SK-N-SH (cell line): ENCODE measurements around the gene CPNE8. TPM values are rescaled to one million over a fixed set of nuclear protein-coding genes. Genes with fewer than 3 reads are reported as not detected.

Experiments used
- CTCF ChIA-PET: fragments of 300-600, 350-600 bp; formaldehyde crosslinking; extraction: SDS; loops from one replicate; lab custom pipeline; 2021; lab: Yijun Ruan, JAX
- POLR2A ChIA-PET: fragments of 350-600 bp; sonication (Branson Sonifier 250); formaldehyde crosslinking; extraction: SDS; loops from one replicate; lab custom pipeline; 2020; ENCODE audit warnings: antibody characterized with exemption, inconsistent platforms; lab: Yijun Ruan, JAX
- DNase-seq: peaks from one replicate; pipeline ENCODE4 v3.0.0; 2012
- H2AFZ ChIP-seq: fragments of 200-600 bp; sonication (generic); 2 replicates; pipeline ENCODE4 v1.8.1; 2016; ENCODE audit warnings: antibody characterized with exemption, mild to moderate bottlenecking, low read depth
- H3F3A ChIP-seq: fragments of 200-600 bp; sonication (generic); replicated peaks from 2 replicates; pipeline ENCODE3; 2016; ENCODE audit warnings: antibody characterized with exemption, mild to moderate bottlenecking; ENCODE audit not compliant: insufficient read depth
- H3K27ac ChIP-seq, 2 experiments: fragments of 200-500 bp in 1 of 2; fragments of 200-600 bp in 1 of 2; sonication (Bioruptor generic) in 1 of 2; sonication (generic), shearing (Covaris generic) in 1 of 2; 2 replicates each; pipeline versions ENCODE4 v1.5.1 to v1.6.1; 2014 to 2016; ENCODE audit warnings: low read depth in 2 of 2, inconsistent platforms in 1 of 2, low read length in 1 of 2, mild to moderate bottlenecking in 1 of 2, mixed read lengths in 1 of 2
- H3K27me3 ChIP-seq: fragments of 200-600 bp; sonication (generic), shearing (Covaris generic); 2 replicates; pipeline ENCODE4 v1.6.1; 2016; ENCODE audit warnings: mixed run types; ENCODE audit not compliant: insufficient read depth
- H3K36me3 ChIP-seq, 2 experiments: fragments of 200-500 bp in 1 of 2; fragments of 200-600 bp in 1 of 2; sonication (Bioruptor generic) in 1 of 2; sonication (generic) in 1 of 2; replicated peaks in 1 of 2; 2 replicates each; pipeline versions ENCODE3 to v1.5.1; 2014 to 2016; ENCODE audit warnings: low read length in 1 of 2, mild to moderate bottlenecking in 1 of 2; ENCODE audit not compliant: insufficient read depth in 2 of 2, control insufficient read depth in 1 of 2
- H3K4me1 ChIP-seq, 2 experiments: fragments of 200-500 bp in 1 of 2; fragments of 200-600 bp in 1 of 2; sonication (Bioruptor generic) in 1 of 2; sonication (generic), shearing (Covaris generic) in 1 of 2; 2 replicates each; pipeline versions ENCODE4 v1.5.1 to v1.6.1; 2014 to 2016; ENCODE audit warnings: low read depth in 1 of 2, low read length in 1 of 2, mixed run types in 1 of 2; ENCODE audit not compliant: insufficient read depth in 2 of 2, control insufficient read depth in 1 of 2
- H3K4me2 ChIP-seq: fragments of 200-600 bp; sonication (generic), shearing (Covaris generic); 2 replicates; pipeline ENCODE4 v1.6.1; 2017; ENCODE audit warnings: mixed run types
- H3K4me3 ChIP-seq, 2 experiments: fragments of 200-500 bp in 1 of 2; fragments of 200-600 bp in 1 of 2; sonication (Bioruptor generic) in 1 of 2; sonication (generic), shearing (Covaris generic) in 1 of 2; 2 replicates each; pipeline versions ENCODE4 v1.5.1 to v1.8.1; 2014 to 2016; ENCODE audit warnings: low read depth in 2 of 2, inconsistent platforms in 1 of 2, low read length in 1 of 2, mild to moderate bottlenecking in 1 of 2, mixed read lengths in 1 of 2, moderate library complexity in 1 of 2
- H3K79me2 ChIP-seq: fragments of 200-600 bp; sonication (generic); 2 replicates; pipeline ENCODE4 v1.8.1; 2017; ENCODE audit warnings: mild to moderate bottlenecking; ENCODE audit not compliant: insufficient read depth
- H3K9ac ChIP-seq: fragments of 200-600 bp; sonication (generic); 2 replicates; pipeline ENCODE4 v1.6.1; 2017; ENCODE audit warnings: mixed run types
- H3K9me2 ChIP-seq: fragments of 200-600 bp; sonication (generic); 2 replicates; pipeline ENCODE4 v1.6.1; 2017; ENCODE audit warnings: mixed run types
- H3K9me3 ChIP-seq: fragments of 200-600 bp; sonication (generic); 2 replicates; pipeline ENCODE4 v1.6.1; 2017; ENCODE audit warnings: mixed run types, mild to moderate bottlenecking, moderate library complexity
- H4K20me1 ChIP-seq: fragments of 200-600 bp; sonication (generic); 2 replicates; pipeline ENCODE4 v1.6.1; 2017; ENCODE audit warnings: mild to moderate bottlenecking, mixed run types; ENCODE audit not compliant: insufficient read depth
- ELF1 ChIP-seq: IDR thresholded peaks from 2 replicates; pipeline ENCODE4 v1.4.0; 2012
- EZH2phosphoT487 ChIP-seq: fragments of 200-600 bp; sonication (generic); IDR thresholded peaks from 2 replicates; pipeline ENCODE4 v1.6.1; 2017; ENCODE audit warnings: low read depth, mixed run types, mild to moderate bottlenecking, antibody characterized with exemption, moderate library complexity, borderline replicate concordance
- FOSL2 ChIP-seq: IDR thresholded peaks from 2 replicates; pipeline ENCODE4 v1.4.0; 2012; ENCODE audit warnings: low read depth, mild to moderate bottlenecking, moderate library complexity, borderline replicate concordance
- FOXJ3 ChIP-seq: sonication (generic); formaldehyde crosslinking; IDR thresholded peaks from 2 replicates; pipeline ENCODE4 v1.5.1; 2020; ENCODE audit warnings: mild to moderate bottlenecking, missing genetic modification reagents
- FOXM1 ChIP-seq: IDR thresholded peaks from 2 replicates; pipeline ENCODE4 v1.4.0; 2012; ENCODE audit warnings: low read depth, mild to moderate bottlenecking
- GABPA ChIP-seq: IDR thresholded peaks from 2 replicates; pipeline ENCODE4 v1.4.0; 2012; ENCODE audit warnings: low read depth, mild to moderate bottlenecking
- GATA2 ChIP-seq: sonication (generic); formaldehyde crosslinking; IDR thresholded peaks from 2 replicates; pipeline ENCODE4 v1.5.0; 2020; ENCODE audit warnings: mild to moderate bottlenecking, missing genetic modification reagents
- IRF3 ChIP-seq: fragments of 150-350 bp; IDR thresholded peaks from 2 replicates; pipeline ENCODE4 v1.6.1; 2016; ENCODE audit warnings: mild to moderate bottlenecking, low read depth, low read length
- MEF2A ChIP-seq: IDR thresholded peaks from 2 replicates; pipeline ENCODE4 v1.4.0; 2012; ENCODE audit warnings: low read depth, borderline replicate concordance
- MXI1 ChIP-seq: IDR thresholded peaks from 2 replicates; pipeline ENCODE4 v1.6.1; 2012; ENCODE audit warnings: mild to moderate bottlenecking, low read depth, low read length, improper control_type of control experiment
- RCOR1 ChIP-seq: fragments of 150-350 bp; IDR thresholded peaks from 2 replicates; pipeline ENCODE4 v1.6.1; 2017; ENCODE audit warnings: antibody characterized with exemption, low read length
- RFX5 ChIP-seq: IDR thresholded peaks from 2 replicates; pipeline ENCODE4 v1.6.1; 2012; ENCODE audit warnings: mild to moderate bottlenecking, improper control_type of control experiment, low read length
- RXRA ChIP-seq: IDR thresholded peaks from 2 replicates; pipeline ENCODE4 v1.4.0; 2012; ENCODE audit warnings: low read depth, mild to moderate bottlenecking, borderline replicate concordance
- SIN3A ChIP-seq: IDR thresholded peaks from 2 replicates; pipeline ENCODE4 v1.6.1; 2012; ENCODE audit warnings: low read depth, mild to moderate bottlenecking, low read length, moderate library complexity, borderline replicate concordance
- TCF12 ChIP-seq: IDR thresholded peaks from 2 replicates; pipeline ENCODE4 v1.4.0; 2012
- TEAD4 ChIP-seq: IDR thresholded peaks from 2 replicates; pipeline ENCODE4 v1.4.0; 2012; ENCODE audit warnings: mild to moderate bottlenecking, borderline replicate concordance; ENCODE audit not compliant: insufficient read depth
- USF1 ChIP-seq: IDR thresholded peaks from 2 replicates; pipeline ENCODE4 v1.4.0; 2012; ENCODE audit warnings: low read depth, borderline replicate concordance
- YY1 ChIP-seq: IDR thresholded peaks from 2 replicates; pipeline ENCODE4 v1.4.0; 2012; ENCODE audit warnings: low read depth, mild to moderate bottlenecking
- polyA plus RNA-seq, 3 experiments: library from polyadenylated mRNA; depleted of rRNA; stranded (reverse); fragments of >200 nt; gene quantifications; 2 replicates each; pipeline ENCODE4 v1.2.3, GENCODE V29; 2012
- TF ChIP-seq, protein P1 (sequence below): IDR thresholded peaks from 2 replicates; pipeline ENCODE4 v1.4.0; 2012; ENCODE audit warnings: low read depth, borderline replicate concordance
- TF ChIP-seq, protein P2 (sequence below): IDR thresholded peaks from 2 replicates; pipeline ENCODE4 v1.6.1; 2012; ENCODE audit warnings: mild to moderate bottlenecking, low read depth, low read length, moderate library complexity
- TF ChIP-seq, protein P3 (sequence below): IDR thresholded peaks from 2 replicates; pipeline ENCODE4; 2012

CPNE8 gene
- polyA plus RNA-seq, 1 of the 3 experiments (the other 2 are of a cell fraction): not detected

- no peak for TF ChIP-seq USF1
- no peak for TF ChIP-seq EZH2phosphoT487
- TF ChIP-seq GABPA: no peak
- no peak for TF ChIP-seq FOXM1
Observed at GRCh38 chr12:38711054-38711453, 194.3 kb downstream of the CPNE8 start (continued).

- Histone ChIP-seq H3K4me3 (no peak overlapping the region), H3K4me1 (peaks cover 0 to 2% of the 10 kb centered on the region in 2 experiments; a peak in 1 of 4 replicates), H3K9me3 (no peaks in the 10 kb centered on the region), H3K79me2 (no peaks in the 10 kb centered on the region), H3F3A (no peaks in the 10 kb centered on the region), H3K27me3 (no peaks in the 10 kb centered on the region), H3K9me2 (no peaks in the 10 kb centered on the region), H3K9ac (no peak overlapping the region)
- POLR2A ChIA-PET: no interaction called here
- no peak for DNase-seq
- TF ChIP-seq FOSL2 (no peak), MXI1 (no peak), FOXJ3 (no peak), IRF3 (no peak), TCF12 (no peak), USF1 (no peak), ELF1 (no peak), TEAD4 (no peak), MEF2A (no peak), YY1 (no peak), GATA2 (CRISPR knock-in tag) (no peak), RCOR1 (no peak), SIN3A (no peak), RXRA (no peak), RFX5 (no peak), EZH2phosphoT487 (no peak)
- TF ChIP-seq, protein P1, sequence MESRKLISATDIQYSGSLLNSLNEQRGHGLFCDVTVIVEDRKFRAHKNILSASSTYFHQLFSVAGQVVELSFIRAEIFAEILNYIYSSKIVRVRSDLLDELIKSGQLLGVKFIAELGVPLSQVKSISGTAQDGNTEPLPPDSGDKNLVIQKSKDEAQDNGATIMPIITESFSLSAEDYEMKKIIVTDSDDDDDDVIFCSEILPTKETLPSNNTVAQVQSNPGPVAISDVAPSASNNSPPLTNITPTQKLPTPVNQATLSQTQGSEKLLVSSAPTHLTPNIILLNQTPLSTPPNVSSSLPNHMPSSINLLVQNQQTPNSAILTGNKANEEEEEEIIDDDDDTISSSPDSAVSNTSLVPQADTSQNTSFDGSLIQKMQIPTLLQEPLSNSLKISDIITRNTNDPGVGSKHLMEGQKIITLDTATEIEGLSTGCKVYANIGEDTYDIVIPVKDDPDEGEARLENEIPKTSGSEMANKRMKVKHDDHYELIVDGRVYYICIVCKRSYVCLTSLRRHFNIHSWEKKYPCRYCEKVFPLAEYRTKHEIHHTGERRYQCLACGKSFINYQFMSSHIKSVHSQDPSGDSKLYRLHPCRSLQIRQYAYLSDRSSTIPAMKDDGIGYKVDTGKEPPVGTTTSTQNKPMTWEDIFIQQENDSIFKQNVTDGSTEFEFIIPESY: no peak
- TF ChIP-seq, protein P2, sequence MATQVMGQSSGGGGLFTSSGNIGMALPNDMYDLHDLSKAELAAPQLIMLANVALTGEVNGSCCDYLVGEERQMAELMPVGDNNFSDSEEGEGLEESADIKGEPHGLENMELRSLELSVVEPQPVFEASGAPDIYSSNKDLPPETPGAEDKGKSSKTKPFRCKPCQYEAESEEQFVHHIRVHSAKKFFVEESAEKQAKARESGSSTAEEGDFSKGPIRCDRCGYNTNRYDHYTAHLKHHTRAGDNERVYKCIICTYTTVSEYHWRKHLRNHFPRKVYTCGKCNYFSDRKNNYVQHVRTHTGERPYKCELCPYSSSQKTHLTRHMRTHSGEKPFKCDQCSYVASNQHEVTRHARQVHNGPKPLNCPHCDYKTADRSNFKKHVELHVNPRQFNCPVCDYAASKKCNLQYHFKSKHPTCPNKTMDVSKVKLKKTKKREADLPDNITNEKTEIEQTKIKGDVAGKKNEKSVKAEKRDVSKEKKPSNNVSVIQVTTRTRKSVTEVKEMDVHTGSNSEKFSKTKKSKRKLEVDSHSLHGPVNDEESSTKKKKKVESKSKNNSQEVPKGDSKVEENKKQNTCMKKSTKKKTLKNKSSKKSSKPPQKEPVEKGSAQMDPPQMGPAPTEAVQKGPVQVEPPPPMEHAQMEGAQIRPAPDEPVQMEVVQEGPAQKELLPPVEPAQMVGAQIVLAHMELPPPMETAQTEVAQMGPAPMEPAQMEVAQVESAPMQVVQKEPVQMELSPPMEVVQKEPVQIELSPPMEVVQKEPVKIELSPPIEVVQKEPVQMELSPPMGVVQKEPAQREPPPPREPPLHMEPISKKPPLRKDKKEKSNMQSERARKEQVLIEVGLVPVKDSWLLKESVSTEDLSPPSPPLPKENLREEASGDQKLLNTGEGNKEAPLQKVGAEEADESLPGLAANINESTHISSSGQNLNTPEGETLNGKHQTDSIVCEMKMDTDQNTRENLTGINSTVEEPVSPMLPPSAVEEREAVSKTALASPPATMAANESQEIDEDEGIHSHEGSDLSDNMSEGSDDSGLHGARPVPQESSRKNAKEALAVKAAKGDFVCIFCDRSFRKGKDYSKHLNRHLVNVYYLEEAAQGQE: no peak
- TF ChIP-seq, protein P3, sequence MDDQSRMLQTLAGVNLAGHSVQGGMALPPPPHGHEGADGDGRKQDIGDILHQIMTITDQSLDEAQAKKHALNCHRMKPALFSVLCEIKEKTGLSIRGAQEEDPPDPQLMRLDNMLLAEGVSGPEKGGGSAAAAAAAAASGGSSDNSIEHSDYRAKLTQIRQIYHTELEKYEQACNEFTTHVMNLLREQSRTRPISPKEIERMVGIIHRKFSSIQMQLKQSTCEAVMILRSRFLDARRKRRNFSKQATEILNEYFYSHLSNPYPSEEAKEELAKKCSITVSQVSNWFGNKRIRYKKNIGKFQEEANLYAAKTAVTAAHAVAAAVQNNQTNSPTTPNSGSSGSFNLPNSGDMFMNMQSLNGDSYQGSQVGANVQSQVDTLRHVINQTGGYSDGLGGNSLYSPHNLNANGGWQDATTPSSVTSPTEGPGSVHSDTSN: no peak
- TF ChIP-seq, all 33 proteins: peak for 0
- no peak overlapping the region for H2AFZ ChIP-seq
- H4K20me1 ChIP-seq: no peaks in the 10 kb centered on the region
- no peak overlapping the region for H3K4me2 ChIP-seq
- CTCF ChIA-PET: no interaction called here
- no peaks in the 10 kb centered on the region for H3K36me3 ChIP-seq
- no peak overlapping the region for H3K27ac ChIP-seq
Observed at GRCh38 chr12:38708466-38708865, 196.9 kb downstream of the CPNE8 start.
